ENCODE results near the gene CACNA1D.

The CACNA1D gene

GRCh38 chr3:53808496-53808895 lies 314.1 kb downstream of the CACNA1D start:
- DNase-seq (ENCODE audit: low spot score), result no peak

- DNase-seq (ENCODE audit: low spot score), result no peak
These were observed 314.9 kb downstream of the CACNA1D start for GRCh38 chr3:53809267-53809666.

- DNase-seq (ENCODE audit: low spot score), result no peak
These were observed 315.5 kb downstream of the CACNA1D start for GRCh38 chr3:53809764-53810400.

GRCh38 chr3:53811143-53811927 lies 316.9 kb downstream of the CACNA1D start:
- DNase-seq (ENCODE audit: low spot score), result no peak

GRCh38 chr3:53812434-53812833 lies 318.0 kb downstream of the CACNA1D start:
- no peak for DNase-seq (ENCODE audit: low spot score)

- DNase-seq (ENCODE audit: low spot score), result no peak
These were observed 318.8 kb downstream of the CACNA1D start for GRCh38 chr3:53813229-53813628.

- no peak for DNase-seq (ENCODE audit: low spot score)
These were observed 319.5 kb downstream of the CACNA1D start for GRCh38 chr3:53813876-53814275.

GRCh38 chr3:53815067-53815466 lies 320.7 kb downstream of the CACNA1D start:
- DNase-seq (ENCODE audit: low spot score), result no peak

GRCh38 chr3:53815651-53816050 lies 321.2 kb downstream of the CACNA1D start:
- DNase-seq (ENCODE audit: low spot score), result no peak

GRCh38 chr3:53816425-53816824 lies 322.0 kb downstream of the CACNA1D start:
- DNase-seq (ENCODE audit: low spot score), result no peak

GRCh38 chr3:53817211-53817610 lies 322.8 kb downstream of the CACNA1D start:
- no peak for DNase-seq (ENCODE audit: low spot score)

- no peak for DNase-seq (ENCODE audit: low spot score)
These were observed 323.4 kb downstream of the CACNA1D start for GRCh38 chr3:53817809-53818208.

GRCh38 chr3:53818221-53819162 lies 324.1 kb downstream of the CACNA1D start:
- DNase-seq (ENCODE audit: low spot score), result no peak

- DNase-seq (ENCODE audit: low spot score), result no peak
These were observed 324.9 kb downstream of the CACNA1D start for GRCh38 chr3:53819163-53819868.

- no peak for DNase-seq (ENCODE audit: low spot score)
These were observed 325.7 kb downstream of the CACNA1D start for GRCh38 chr3:53820084-53820483.

GRCh38 chr3:53820756-53821580 lies 326.6 kb downstream of the CACNA1D start:
- DNase-seq (ENCODE audit: low spot score), result no peak

GRCh38 chr3:53821631-53822121 lies 327.3 kb downstream of the CACNA1D start:
- DNase-seq (ENCODE audit: low spot score), result no peak

- DNase-seq (ENCODE audit: low spot score), result no peak
These were observed 327.9 kb downstream of the CACNA1D start for GRCh38 chr3:53822331-53822741.

- no peak for DNase-seq (ENCODE audit: low spot score)
These were observed 328.9 kb downstream of the CACNA1D start for GRCh38 chr3:53823026-53823955.
